MG63 (cell line): ENCODE measurements around the gene LCNL1. TPM values are rescaled to one million over a fixed set of nuclear protein-coding genes. Genes with fewer than 3 reads are reported as not detected.

ENCODE experiments used
- DNase-seq: peaks from one replicate; pipeline ENCODE4 v3.0.0-alpha.2; 2020
- H3K27me3 ChIP-seq: fragments of 250-450 bp; sonication (Bioruptor Pico); 2 replicates; pipeline ENCODE4 v1.5.1; 2020; ENCODE audit warnings: mild to moderate bottlenecking, moderate library complexity
- H3K36me3 ChIP-seq: fragments of 250-450 bp; sonication (Bioruptor Pico); 2 replicates; pipeline ENCODE4 v1.5.1; 2020; ENCODE audit warnings: mild to moderate bottlenecking, moderate library complexity
- H3K4me3 ChIP-seq: fragments of 250-450 bp; sonication (Bioruptor Pico); 2 replicates; pipeline ENCODE4 v1.5.1; 2020; ENCODE audit warnings: mild to moderate bottlenecking, moderate library complexity
- H3K9me3 ChIP-seq: fragments of 250-450 bp; sonication (Bioruptor Pico); 2 replicates; pipeline ENCODE4 v1.5.1; 2020; ENCODE audit warnings: mild to moderate bottlenecking, moderate library complexity
- total RNA-seq: library from RNA; depleted of rRNA; stranded (reverse); fragments of >200 nt; shearing (Covaris generic); gene quantifications from 2 replicates; pipeline ENCODE4 v1.2.3, GENCODE V29; 2014; ENCODE audit warnings: low replicate concordance

The LCNL1 gene
- total RNA-seq, 1 experiment from 2014 or later, result not detected

GRCh38 chr9:136964833-136965422, 17.9 kb upstream of the LCNL1 start:
- no peak overlapping the region for H3K4me3 ChIP-seq
- H3K27me3 ChIP-seq, result no peaks in the 10 kb centered on the region
- no peak for DNase-seq
- H3K9me3 ChIP-seq, result no peaks in the 10 kb centered on the region
- no peaks in the 10 kb centered on the region for H3K36me3 ChIP-seq

GRCh38 chr9:136965771-136966484, 16.9 kb upstream of the LCNL1 start:
- Histone ChIP-seq H3K9me3 (no peaks in the 10 kb centered on the region), H3K27me3 (no peaks in the 10 kb centered on the region), H3K36me3 (no peaks in the 10 kb centered on the region), H3K4me3 (no peak overlapping the region)
- DNase-seq, result no peak

GRCh38 chr9:136968333-136969127, 14.3 kb upstream of the LCNL1 start:
- no peak overlapping the region for H3K4me3 ChIP-seq
- DNase-seq, result no peak
- no peaks in the 10 kb centered on the region for H3K27me3 ChIP-seq
- H3K36me3 ChIP-seq, result no peaks in the 10 kb centered on the region
- H3K9me3 ChIP-seq, result no peaks in the 10 kb centered on the region

GRCh38 chr9:136969150-136969549, 13.6 kb upstream of the LCNL1 start:
- H3K36me3 ChIP-seq, result no peaks in the 10 kb centered on the region
- H3K27me3 ChIP-seq, result no peaks in the 10 kb centered on the region
- no peak for DNase-seq
- H3K4me3 ChIP-seq, result no peak overlapping the region
- H3K9me3 ChIP-seq, result no peaks in the 10 kb centered on the region

- H3K9me3 ChIP-seq, result no peaks in the 10 kb centered on the region
- H3K36me3 ChIP-seq, result no peaks in the 10 kb centered on the region
- no peak overlapping the region for H3K4me3 ChIP-seq
- DNase-seq, result no peak
- no peaks in the 10 kb centered on the region for H3K27me3 ChIP-seq
These were observed 13.0 kb upstream of the LCNL1 start for GRCh38 chr9:136969774-136970173.

- Histone ChIP-seq H3K4me3 (no peak overlapping the region), H3K9me3 (no peaks in the 10 kb centered on the region), H3K27me3 (no peaks in the 10 kb centered on the region)
These were observed 12.4 kb upstream of the LCNL1 start for GRCh38 chr9:136970361-136970760.

GRCh38 chr9:136971746-136972145, 11.0 kb upstream of the LCNL1 start:
- H3K36me3 ChIP-seq, result no peaks in the 10 kb centered on the region

More at GRCh38 chr9:136970361-136970760, 12.4 kb upstream of the LCNL1 start:
- H3K36me3 ChIP-seq, result no peaks in the 10 kb centered on the region
- no peak for DNase-seq

GRCh38 chr9:136972335-136972734, 10.5 kb upstream of the LCNL1 start:
- no peaks in the 10 kb centered on the region for H3K9me3 ChIP-seq
- no peaks in the 10 kb centered on the region for H3K36me3 ChIP-seq
- DNase-seq, result no peak
- no peaks in the 10 kb centered on the region for H3K27me3 ChIP-seq
- H3K4me3 ChIP-seq, result no peak overlapping the region

More at GRCh38 chr9:136971746-136972145, 11.0 kb upstream of the LCNL1 start:
- no peaks in the 10 kb centered on the region for H3K27me3 ChIP-seq
- no peak for DNase-seq
- no peaks in the 10 kb centered on the region for H3K9me3 ChIP-seq
- no peak overlapping the region for H3K4me3 ChIP-seq

GRCh38 chr9:136972743-136973142, 10.1 kb upstream of the LCNL1 start:
- Histone ChIP-seq H3K9me3 (no peaks in the 10 kb centered on the region), H3K36me3 (no peaks in the 10 kb centered on the region), H3K4me3 (no peak overlapping the region), H3K27me3 (no peaks in the 10 kb centered on the region)
- no peak for DNase-seq

- no peak for DNase-seq
- Histone ChIP-seq H3K4me3 (no peak overlapping the region), H3K27me3 (no peaks in the 10 kb centered on the region), H3K36me3 (no peaks in the 10 kb centered on the region), H3K9me3 (no peaks in the 10 kb centered on the region)
These were observed 8.9 kb upstream of the LCNL1 start for GRCh38 chr9:136973618-136974617.

GRCh38 chr9:136974817-136975535, 7.8 kb upstream of the LCNL1 start:
- H3K4me3 ChIP-seq, result no peak overlapping the region
- DNase-seq, result peak; percentile 51
- no peaks in the 10 kb centered on the region for H3K9me3 ChIP-seq
- H3K36me3 ChIP-seq, result no peaks in the 10 kb centered on the region
- H3K27me3 ChIP-seq, result no peaks in the 10 kb centered on the region

GRCh38 chr9:136975644-136976043, 7.1 kb upstream of the LCNL1 start:
- Histone ChIP-seq H3K36me3 (no peaks in the 10 kb centered on the region), H3K9me3 (no peaks in the 10 kb centered on the region), H3K4me3 (no peak overlapping the region), H3K27me3 (no peaks in the 10 kb centered on the region)
- DNase-seq, result no peak

- 0 out of 2 replicates have a peak within 1 kb of the TSS, but pooled peaks have one; percentile 21 for H3K4me3 ChIP-seq
- no peak for DNase-seq
- no peaks in the 10 kb centered on the region for H3K27me3 ChIP-seq
- H3K36me3 ChIP-seq, result no peaks in the 10 kb centered on the region
- no peaks in the 10 kb centered on the region for H3K9me3 ChIP-seq
These were observed 5.6 kb upstream of the LCNL1 start, which contains the start of gene PTGDS for GRCh38 chr9:136977223-136977622. PTGDS (plus strand) TSS chr9:136977504; CDS start chr9:136977579, 75 bp downstream.

- DNase-seq, result no peak
- Histone ChIP-seq H3K4me3 (no peak overlapping the region), H3K36me3 (no peaks in the 10 kb centered on the region), H3K9me3 (no peaks in the 10 kb centered on the region), H3K27me3 (no peaks in the 10 kb centered on the region)
These were observed 5.1 kb upstream of the LCNL1 start for GRCh38 chr9:136977649-136978072.

- DNase-seq, result peak; percentile 48
- H3K36me3 ChIP-seq, result no peaks in the 10 kb centered on the region
These were observed 4.5 kb upstream of the LCNL1 start for GRCh38 chr9:136978073-136978864.

More at GRCh38 chr9:136978073-136978864, 4.5 kb upstream of the LCNL1 start:
- H3K4me3 ChIP-seq, result 0 out of 2 replicates have a peak overlapping the region, but pooled peaks have one; percentile 21
- no peaks in the 10 kb centered on the region for H3K9me3 ChIP-seq
- H3K27me3 ChIP-seq, result no peaks in the 10 kb centered on the region
